HUES48 (cell line): ENCODE results near the gene DCLK3.

Source experiments
- H3K27ac ChIP-seq: one replicate; pipeline ENCODE4 v1.7.0; 2013; ENCODE audit warnings: low read depth, low read length, inconsistent platforms
- H3K27me3 ChIP-seq: 2 replicates; pipeline ENCODE4 v1.6.1; 2013; ENCODE audit warnings: mild to moderate bottlenecking, low read length; ENCODE audit not compliant: control insufficient read depth, insufficient read depth
- H3K36me3 ChIP-seq: 2 replicates; pipeline ENCODE4 v1.6.1; 2013; ENCODE audit warnings: low read length; ENCODE audit not compliant: control insufficient read depth, insufficient read depth
- H3K4me1 ChIP-seq: 2 replicates; pipeline ENCODE4 v1.6.1; 2013; ENCODE audit warnings: mild to moderate bottlenecking, low read length; ENCODE audit not compliant: control insufficient read depth, insufficient read depth
- H3K4me3 ChIP-seq: 2 replicates; pipeline ENCODE4 v1.5.1; 2013; ENCODE audit warnings: mild to moderate bottlenecking, low read depth, low read length
- H3K9ac ChIP-seq: 2 replicates; pipeline ENCODE4 v1.6.1; 2013; ENCODE audit warnings: mild to moderate bottlenecking, low read depth, low read length, moderate library complexity
- H3K9me3 ChIP-seq: 2 replicates; pipeline ENCODE4 v1.6.1; 2013; ENCODE audit warnings: low read length; ENCODE audit not compliant: control insufficient read depth, insufficient read depth

The DCLK3 gene

DNA sequence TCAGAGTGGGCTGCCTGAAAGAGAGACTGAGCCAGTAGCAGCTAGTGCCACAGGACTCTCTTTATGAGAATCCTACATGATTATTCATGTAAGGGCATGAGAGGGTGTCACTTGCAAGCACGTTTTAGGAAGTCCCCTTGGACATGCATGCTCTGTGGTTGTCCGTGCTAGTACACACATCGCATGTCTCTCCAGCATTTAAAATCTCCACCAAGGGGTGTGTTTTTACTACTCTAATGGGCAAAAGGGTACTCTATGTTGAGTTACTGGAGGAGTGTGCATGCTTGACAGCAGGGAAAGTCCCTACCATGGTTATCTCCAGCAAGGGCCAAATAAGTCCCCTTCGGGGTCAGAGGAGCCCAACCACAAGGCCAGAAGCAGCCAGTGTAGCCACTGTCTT is 70.7 kb downstream of the DCLK3 start:
- Histone ChIP-seq H3K27ac (no peak overlapping the region), H3K4me3 (no peak overlapping the region), H3K36me3 (no peaks in the 10 kb centered on the region), H3K27me3 (no peaks in the 10 kb centered on the region), H3K4me1 (peaks cover 19% of the 10 kb centered on the region), H3K9ac (no peak overlapping the region), H3K9me3 (no peaks in the 10 kb centered on the region)

DNA sequence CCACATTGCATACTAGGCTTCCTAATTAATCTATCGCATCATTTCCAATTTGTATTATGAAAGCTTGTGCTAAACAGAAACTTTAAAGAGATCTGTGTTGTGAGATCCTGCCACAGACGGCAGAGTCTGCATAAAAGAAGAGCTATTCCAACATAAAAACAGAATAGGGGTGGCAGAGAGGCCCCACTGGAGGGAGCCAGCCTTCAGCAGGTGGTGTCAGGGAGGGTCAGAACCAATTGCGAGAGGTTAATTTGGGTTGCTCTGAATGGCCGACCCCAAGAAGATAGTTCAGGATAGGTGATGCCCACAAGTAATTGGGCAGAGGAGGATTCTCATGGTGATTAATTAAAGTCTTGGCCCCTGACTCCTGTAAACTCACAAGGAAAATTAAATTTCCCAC is 74.8 kb downstream of the DCLK3 start:
- Histone ChIP-seq H3K4me1 (0 out of 2 replicates have a peak, but pooled peaks cover 2% of the 10 kb centered on the region), H3K27ac (no peak overlapping the region), H3K9me3 (no peaks in the 10 kb centered on the region), H3K27me3 (no peaks in the 10 kb centered on the region), H3K36me3 (no peaks in the 10 kb centered on the region), H3K9ac (no peak overlapping the region), H3K4me3 (no peak overlapping the region)

DNA sequence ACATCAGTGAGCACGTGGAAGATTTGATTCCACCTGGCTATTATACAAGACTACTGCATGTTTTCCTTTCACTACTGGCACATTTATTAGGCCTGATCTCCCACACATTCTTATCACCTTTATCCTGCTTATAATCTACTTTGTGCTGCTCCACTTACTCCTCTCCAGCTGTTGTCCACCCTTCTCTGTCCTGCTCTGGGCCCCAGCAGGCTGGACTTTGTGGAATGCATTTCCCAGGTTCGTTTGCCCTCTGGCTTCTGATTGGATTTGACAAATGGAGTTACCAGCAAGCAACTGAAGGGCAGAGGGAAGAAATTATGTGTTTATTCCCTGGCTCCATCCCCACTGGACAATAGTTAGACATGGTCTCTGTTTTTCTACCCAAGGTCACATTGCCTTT is 75.5 kb downstream of the DCLK3 start:
- H3K9ac ChIP-seq: no peak overlapping the region
- no peaks in the 10 kb centered on the region for H3K36me3 ChIP-seq
- 0 out of 2 replicates have a peak, but pooled peaks cover 2% of the 10 kb centered on the region for H3K4me1 ChIP-seq
- no peak overlapping the region for H3K4me3 ChIP-seq
- H3K9me3 ChIP-seq: no peaks in the 10 kb centered on the region
- no peaks in the 10 kb centered on the region for H3K27me3 ChIP-seq
- H3K27ac ChIP-seq: no peak overlapping the region

DNA sequence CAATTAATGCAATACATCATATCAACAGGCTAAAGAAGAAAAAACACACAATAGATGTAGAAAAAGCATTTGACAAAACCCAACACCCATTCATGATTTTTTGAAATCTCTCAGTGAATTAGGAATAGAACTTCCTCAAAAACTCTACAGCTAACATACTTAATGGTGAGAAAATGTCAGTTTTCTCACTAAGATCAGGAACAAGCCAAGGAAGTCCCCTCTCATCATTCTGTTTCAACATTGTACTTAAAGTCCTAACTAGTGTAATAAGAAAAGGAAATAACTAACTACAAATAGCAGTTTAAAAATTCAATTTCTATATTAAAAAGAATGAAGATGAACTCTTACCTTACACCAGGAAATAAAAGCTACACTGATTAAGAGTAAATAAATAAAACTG is 77.8 kb downstream of the DCLK3 start:
- Histone ChIP-seq H3K27me3 (no peaks in the 10 kb centered on the region), H3K9ac (no peak overlapping the region), H3K9me3 (peaks cover 5% of the 10 kb centered on the region; the same call in 1 of the 2 replicates)

DNA sequence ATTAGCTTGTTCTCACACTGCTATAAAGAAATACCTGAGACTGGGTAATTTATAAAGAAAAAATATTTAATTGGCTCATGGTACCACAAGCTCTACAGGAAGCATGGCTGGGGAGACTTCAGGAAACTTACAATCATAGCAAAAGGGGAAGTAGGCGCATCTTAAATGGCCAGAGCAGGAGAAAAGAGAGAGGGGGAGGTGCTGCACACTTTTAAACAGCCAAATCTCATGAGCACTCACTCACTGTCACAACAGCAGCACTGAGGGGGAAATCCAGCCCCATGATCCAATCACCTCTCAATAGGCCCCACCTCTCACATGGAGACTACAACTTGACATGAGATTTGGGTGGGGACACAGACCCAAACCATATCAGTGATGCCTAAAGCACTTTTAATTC is 82.5 kb downstream of the DCLK3 start:
- H3K27me3 ChIP-seq: no peaks in the 10 kb centered on the region
- no peak overlapping the region for H3K27ac ChIP-seq
- no peaks in the 10 kb centered on the region for H3K36me3 ChIP-seq
- H3K9me3 ChIP-seq: peaks cover 16% of the 10 kb centered on the region
- no peak overlapping the region for H3K9ac ChIP-seq
- no peaks in the 10 kb centered on the region for H3K4me1 ChIP-seq
- H3K4me3 ChIP-seq: no peak overlapping the region

More for the DNA sequence above, 77.8 kb downstream of the DCLK3 start:
- Histone ChIP-seq H3K4me1 (0 out of 2 replicates have a peak, but pooled peaks cover 2% of the 10 kb centered on the region), H3K4me3 (no peak overlapping the region), H3K36me3 (no peaks in the 10 kb centered on the region), H3K27ac (no peak overlapping the region)

DNA sequence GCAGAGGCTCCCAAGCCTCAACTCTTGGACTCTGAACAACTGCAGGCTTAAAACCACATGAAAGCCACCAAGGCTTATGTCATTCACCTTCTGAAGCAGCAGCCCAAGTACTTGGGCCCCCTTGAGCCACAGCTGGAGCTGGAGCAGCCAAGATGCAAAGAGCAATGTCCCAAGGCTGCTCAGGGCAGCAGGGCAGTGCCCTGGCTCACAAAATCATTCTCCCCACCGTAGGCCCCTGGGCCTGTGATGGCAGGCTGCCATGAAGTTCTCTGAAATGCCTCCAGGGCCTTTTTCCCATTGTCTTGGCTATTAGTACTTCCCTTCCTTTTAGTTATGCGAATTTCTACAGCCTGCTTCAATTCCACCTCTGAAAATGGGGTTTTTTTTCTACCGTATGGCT is 83.4 kb downstream of the DCLK3 start:
- Histone ChIP-seq H3K4me1 (no peaks in the 10 kb centered on the region), H3K9me3 (peaks cover 16% of the 10 kb centered on the region), H3K27ac (no peak overlapping the region), H3K9ac (no peak overlapping the region), H3K36me3 (no peaks in the 10 kb centered on the region), H3K4me3 (no peak overlapping the region), H3K27me3 (no peaks in the 10 kb centered on the region)

DNA sequence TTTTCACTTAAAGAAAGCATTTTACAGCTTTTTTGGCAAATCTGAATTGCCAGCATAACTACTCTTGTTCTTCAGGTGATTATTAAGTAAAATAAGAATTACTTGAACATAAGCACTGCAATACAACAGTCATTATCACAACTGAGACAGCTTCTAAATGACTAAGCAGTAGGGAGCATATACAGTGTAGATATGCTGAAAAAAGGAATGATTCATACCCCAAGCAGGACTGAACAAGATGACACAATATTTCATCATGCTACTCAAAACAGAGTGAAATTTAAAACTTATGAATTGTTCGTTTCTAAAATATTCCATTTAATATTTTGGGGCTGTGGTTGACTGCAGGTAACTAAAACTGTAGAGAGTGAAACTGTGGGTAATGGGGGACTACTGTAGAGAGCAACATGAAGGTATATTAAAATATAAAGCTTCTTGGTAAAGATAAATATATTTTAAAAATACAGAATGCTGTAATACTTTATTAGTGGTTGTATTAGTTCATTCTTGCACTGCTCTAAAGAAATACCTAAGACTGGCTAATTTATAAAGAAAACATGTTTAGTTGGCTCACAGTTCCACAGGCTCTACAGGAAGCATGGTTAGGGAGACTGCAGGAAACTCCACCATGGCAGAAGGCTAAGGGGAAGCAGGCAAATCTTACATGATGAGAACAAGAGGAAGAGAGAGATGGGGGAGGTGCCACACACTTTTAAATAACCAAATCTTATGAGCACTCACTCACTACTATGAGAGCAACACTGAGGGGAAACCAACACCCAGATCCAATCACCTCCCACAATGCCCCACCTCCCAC is 84.8 kb downstream of the DCLK3 start:
- Histone ChIP-seq H3K4me3 (no peak overlapping the region), H3K27ac (no peak overlapping the region), H3K9ac (no peak overlapping the region), H3K4me1 (no peaks in the 10 kb centered on the region), H3K36me3 (no peaks in the 10 kb centered on the region), H3K9me3 (peaks cover 16% of the 10 kb centered on the region), H3K27me3 (no peaks in the 10 kb centered on the region)

DNA sequence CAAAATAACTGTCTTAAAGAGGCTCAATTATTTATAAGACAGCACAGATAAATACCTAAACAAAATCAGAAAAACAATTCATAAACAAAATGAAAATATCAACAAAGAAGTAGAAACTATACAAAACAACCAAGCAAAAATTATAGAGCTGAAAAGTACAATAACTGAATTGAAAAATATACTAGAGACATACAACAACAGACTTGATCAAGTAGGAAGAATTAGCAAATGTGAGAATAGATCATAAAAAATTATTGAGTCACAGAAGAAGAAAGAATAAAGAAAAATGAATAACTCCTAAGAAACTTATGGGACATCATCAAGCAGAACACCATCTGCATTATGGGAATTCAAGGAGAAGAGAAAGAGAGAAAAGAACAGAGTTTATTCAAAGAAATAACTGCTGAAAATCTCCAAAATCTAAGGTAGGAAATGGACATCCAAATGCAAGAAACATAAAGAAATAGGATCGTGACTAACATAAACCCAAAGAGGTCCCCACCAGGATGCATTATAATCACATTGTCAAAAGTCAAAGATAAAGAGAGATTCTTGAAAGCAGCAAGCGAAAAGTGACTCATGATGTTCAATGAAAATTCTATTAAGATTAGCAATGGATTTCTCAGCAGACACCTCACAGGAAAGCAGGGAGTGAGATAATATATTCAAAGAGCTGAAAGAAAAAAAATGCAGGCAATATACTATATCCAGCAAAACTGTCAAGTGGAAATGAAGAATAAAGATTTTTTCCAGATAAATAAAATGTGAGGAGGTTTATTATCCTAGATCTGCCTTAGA is 85.9 kb downstream of the DCLK3 start:
- no peaks in the 10 kb centered on the region for H3K27me3 ChIP-seq
- no peak overlapping the region for H3K4me3 ChIP-seq
- no peaks in the 10 kb centered on the region for H3K4me1 ChIP-seq
- H3K9ac ChIP-seq: no peak overlapping the region
- no peak overlapping the region for H3K27ac ChIP-seq
- H3K36me3 ChIP-seq: no peaks in the 10 kb centered on the region
- H3K9me3 ChIP-seq: peaks cover 16% of the 10 kb centered on the region

DNA sequence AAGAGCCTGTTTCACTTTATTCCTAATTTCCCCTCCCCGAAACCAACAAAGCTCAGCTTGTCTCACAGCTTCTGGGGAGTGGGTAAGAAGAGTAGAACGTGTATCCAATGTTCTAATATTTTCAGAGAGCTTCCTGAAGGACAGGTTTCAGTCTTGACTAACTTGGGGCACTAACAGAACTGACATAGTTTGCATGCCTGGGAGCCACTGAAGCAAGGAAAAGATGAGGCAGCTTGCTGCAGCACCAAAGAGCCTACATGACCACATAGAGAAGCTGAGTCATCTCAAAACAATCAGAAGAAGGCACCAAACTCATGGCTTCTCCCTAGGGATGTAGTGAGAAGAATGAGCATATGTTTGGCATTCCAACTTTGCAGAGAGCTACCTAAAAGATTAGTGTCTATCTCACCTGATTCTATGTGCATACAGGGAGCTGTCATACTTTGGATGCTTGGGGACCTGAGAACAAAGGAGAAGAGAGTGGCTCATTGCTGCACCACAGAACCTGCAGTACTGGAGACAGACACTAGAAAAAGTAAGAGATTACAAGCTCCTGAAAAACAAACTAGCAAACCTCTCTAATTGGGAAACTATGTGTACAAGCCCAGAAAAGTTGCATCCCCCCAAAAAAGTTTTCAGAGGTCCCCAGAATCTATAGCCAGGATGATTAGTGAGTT is 86.9 kb downstream of the DCLK3 start:
- no peaks in the 10 kb centered on the region for H3K4me1 ChIP-seq
- H3K27ac ChIP-seq: no peak overlapping the region
- no peaks in the 10 kb centered on the region for H3K27me3 ChIP-seq
- peaks cover 16% of the 10 kb centered on the region for H3K9me3 ChIP-seq
- no peak overlapping the region for H3K4me3 ChIP-seq
- no peaks in the 10 kb centered on the region for H3K36me3 ChIP-seq
- H3K9ac ChIP-seq: no peak overlapping the region

DNA sequence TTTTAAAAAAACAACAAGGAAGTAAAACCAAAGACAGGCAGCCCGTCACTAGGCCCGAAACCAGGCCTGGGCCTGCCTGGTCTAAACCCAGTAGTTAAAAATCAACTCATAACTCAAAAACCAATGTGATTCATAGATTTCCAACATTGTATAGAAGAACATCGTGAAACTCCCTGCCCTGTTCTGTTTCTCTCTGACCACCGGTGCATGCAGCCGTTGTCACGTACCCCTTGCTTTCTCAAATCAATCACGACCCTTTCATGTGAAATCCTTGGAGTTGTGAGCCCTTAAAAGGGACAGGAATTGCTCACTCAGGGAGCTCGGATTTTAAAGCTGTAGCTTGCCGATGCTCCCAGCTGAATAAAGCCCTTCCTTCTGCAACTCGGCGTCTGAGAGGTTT is 89.5 kb downstream of the DCLK3 start:
- H3K27ac ChIP-seq: no peak overlapping the region
- no peaks in the 10 kb centered on the region for H3K4me1 ChIP-seq
- H3K4me3 ChIP-seq: no peak overlapping the region
- no peak overlapping the region for H3K9ac ChIP-seq
- H3K27me3 ChIP-seq: no peaks in the 10 kb centered on the region
- H3K36me3 ChIP-seq: no peaks in the 10 kb centered on the region
- H3K9me3 ChIP-seq: no peaks in the 10 kb centered on the region

DNA sequence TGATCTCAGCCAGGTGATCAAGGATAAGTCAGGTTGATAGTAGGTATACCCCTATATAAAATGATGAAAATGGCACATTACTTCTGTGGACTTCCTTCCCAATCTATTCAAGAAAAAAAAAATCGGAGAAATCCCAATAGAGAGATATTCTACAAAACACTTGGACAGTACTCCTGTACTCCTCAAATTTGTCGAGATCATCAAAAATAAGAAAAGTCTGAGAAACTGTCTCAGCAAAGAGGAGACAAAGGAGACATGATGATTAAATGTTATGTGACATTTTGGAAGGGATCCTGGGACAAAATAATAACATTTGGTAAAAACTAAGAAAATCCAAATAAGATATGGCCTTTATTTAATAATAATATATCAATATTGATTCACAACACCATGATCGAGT is 94.6 kb downstream of the DCLK3 start:
- no peak overlapping the region for H3K9ac ChIP-seq
- no peaks in the 10 kb centered on the region for H3K9me3 ChIP-seq
- H3K36me3 ChIP-seq: no peaks in the 10 kb centered on the region
- no peak overlapping the region for H3K27ac ChIP-seq
- H3K27me3 ChIP-seq: no peaks in the 10 kb centered on the region
- no peak overlapping the region for H3K4me3 ChIP-seq
- H3K4me1 ChIP-seq: no peaks in the 10 kb centered on the region
